ENCODE results near the gene CACYBP.

The CACYBP gene

GRCh38 chr1:174963529-174964125 is 36.1 kb upstream of the CACYBP start:
- Histone ChIP-seq H3K9me3 (ENCODE audit: control insufficient read depth, low read length) (no peaks in the 10 kb centered on the region), H3K4me1 (ENCODE audit: control insufficient read depth, insufficient read depth, low read length, poor library complexity, severe bottlenecking) (peaks cover 43% of the 10 kb centered on the region), H3K27me3 (replicated peaks; ENCODE audit: control insufficient read depth, insufficient read depth, low read length, poor library complexity, severe bottlenecking) (no peaks in the 10 kb centered on the region), H3K4me3 (ENCODE audit: insufficient read depth, low read depth, low read length, poor library complexity, severe bottlenecking) (no peak overlapping the region), H3K27ac (ENCODE audit: insufficient read depth, low read length, poor library complexity, severe bottlenecking) (peak overlapping the region; percentile 66), H3K36me3 (ENCODE audit: control insufficient read depth, insufficient read depth, low read length) (no peaks in the 10 kb centered on the region)
- no peak for DNase-seq

- Histone ChIP-seq H3K27ac (ENCODE audit: insufficient read depth, low read length, poor library complexity, severe bottlenecking) (peak overlapping the region; percentile 66), H3K9me3 (ENCODE audit: control insufficient read depth, low read length) (no peaks in the 10 kb centered on the region), H3K36me3 (ENCODE audit: control insufficient read depth, insufficient read depth, low read length) (no peaks in the 10 kb centered on the region), H3K27me3 (replicated peaks; ENCODE audit: control insufficient read depth, insufficient read depth, low read length, poor library complexity, severe bottlenecking) (no peaks in the 10 kb centered on the region), H3K4me3 (ENCODE audit: insufficient read depth, low read depth, low read length, poor library complexity, severe bottlenecking) (peak overlapping the region; percentile 20), H3K4me1 (ENCODE audit: control insufficient read depth, insufficient read depth, low read length, poor library complexity, severe bottlenecking) (peaks cover 49% of the 10 kb centered on the region)
- no peak for DNase-seq
These were observed 35.3 kb upstream of the CACYBP start for GRCh38 chr1:174964261-174964971.

- H3K4me3 ChIP-seq (ENCODE audit: insufficient read depth, low read depth, low read length, poor library complexity, severe bottlenecking), result peak overlapping the region; percentile 20
- no peaks in the 10 kb centered on the region for H3K36me3 ChIP-seq (ENCODE audit: control insufficient read depth, insufficient read depth, low read length)
- no peaks in the 10 kb centered on the region for H3K27me3 ChIP-seq (replicated peaks; ENCODE audit: control insufficient read depth, insufficient read depth, low read length, poor library complexity, severe bottlenecking)
- H3K27ac ChIP-seq (ENCODE audit: insufficient read depth, low read length, poor library complexity, severe bottlenecking), result peak overlapping the region; percentile 66
- peaks cover 54% of the 10 kb centered on the region for H3K4me1 ChIP-seq (ENCODE audit: control insufficient read depth, insufficient read depth, low read length, poor library complexity, severe bottlenecking)
- DNase-seq, result no peak
- no peaks in the 10 kb centered on the region for H3K9me3 ChIP-seq (ENCODE audit: control insufficient read depth, low read length)
These were observed 34.8 kb upstream of the CACYBP start for GRCh38 chr1:174964972-174965361.

- H3K4me3 ChIP-seq (ENCODE audit: insufficient read depth, low read depth, low read length, poor library complexity, severe bottlenecking), result peak overlapping the region; percentile 20
- H3K27me3 ChIP-seq (replicated peaks; ENCODE audit: control insufficient read depth, insufficient read depth, low read length, poor library complexity, severe bottlenecking), result no peaks in the 10 kb centered on the region
- no peaks in the 10 kb centered on the region for H3K36me3 ChIP-seq (ENCODE audit: control insufficient read depth, insufficient read depth, low read length)
- DNase-seq, result no peak
- H3K27ac ChIP-seq (ENCODE audit: insufficient read depth, low read length, poor library complexity, severe bottlenecking), result peak overlapping the region; percentile 66
- H3K9me3 ChIP-seq (ENCODE audit: control insufficient read depth, low read length), result no peaks in the 10 kb centered on the region
- peaks cover 60% of the 10 kb centered on the region for H3K4me1 ChIP-seq (ENCODE audit: control insufficient read depth, insufficient read depth, low read length, poor library complexity, severe bottlenecking)
These were observed 34.3 kb upstream of the CACYBP start for GRCh38 chr1:174965362-174966007.

- H3K36me3 ChIP-seq (ENCODE audit: control insufficient read depth, insufficient read depth, low read length), result no peaks in the 10 kb centered on the region
- H3K4me3 ChIP-seq (ENCODE audit: insufficient read depth, low read depth, low read length, poor library complexity, severe bottlenecking), result peak overlapping the region; percentile 20
- H3K9me3 ChIP-seq (ENCODE audit: control insufficient read depth, low read length), result no peaks in the 10 kb centered on the region
- H3K4me1 ChIP-seq (ENCODE audit: control insufficient read depth, insufficient read depth, low read length, poor library complexity, severe bottlenecking), result peaks cover 60% of the 10 kb centered on the region
- H3K27me3 ChIP-seq (replicated peaks; ENCODE audit: control insufficient read depth, insufficient read depth, low read length, poor library complexity, severe bottlenecking), result no peaks in the 10 kb centered on the region
- peak overlapping the region; percentile 66 for H3K27ac ChIP-seq (ENCODE audit: insufficient read depth, low read length, poor library complexity, severe bottlenecking)
- DNase-seq, result no peak
These were observed 33.7 kb upstream of the CACYBP start for GRCh38 chr1:174966008-174966572.

- Histone ChIP-seq H3K9me3 (ENCODE audit: control insufficient read depth, low read length) (no peaks in the 10 kb centered on the region), H3K4me1 (ENCODE audit: control insufficient read depth, insufficient read depth, low read length, poor library complexity, severe bottlenecking) (peaks cover 69% of the 10 kb centered on the region), H3K4me3 (ENCODE audit: insufficient read depth, low read depth, low read length, poor library complexity, severe bottlenecking) (no peak overlapping the region), H3K36me3 (ENCODE audit: control insufficient read depth, insufficient read depth, low read length) (no peaks in the 10 kb centered on the region), H3K27me3 (replicated peaks; ENCODE audit: control insufficient read depth, insufficient read depth, low read length, poor library complexity, severe bottlenecking) (no peaks in the 10 kb centered on the region), H3K27ac (ENCODE audit: insufficient read depth, low read length, poor library complexity, severe bottlenecking) (peak overlapping the region; percentile 66)
- no peak for DNase-seq
These were observed 31.7 kb upstream of the CACYBP start for GRCh38 chr1:174967845-174968705.

- H3K4me3 ChIP-seq (ENCODE audit: insufficient read depth, low read depth, low read length, poor library complexity, severe bottlenecking), result peak overlapping the region; percentile 17
- DNase-seq, result no peak
- peaks cover 62% of the 10 kb centered on the region for H3K4me1 ChIP-seq (ENCODE audit: control insufficient read depth, insufficient read depth, low read length, poor library complexity, severe bottlenecking)
- H3K27ac ChIP-seq (ENCODE audit: insufficient read depth, low read length, poor library complexity, severe bottlenecking), result peak overlapping the region; percentile 66
- no peaks in the 10 kb centered on the region for H3K9me3 ChIP-seq (ENCODE audit: control insufficient read depth, low read length)
- H3K36me3 ChIP-seq (ENCODE audit: control insufficient read depth, insufficient read depth, low read length), result no peaks in the 10 kb centered on the region
- H3K27me3 ChIP-seq (replicated peaks; ENCODE audit: control insufficient read depth, insufficient read depth, low read length, poor library complexity, severe bottlenecking), result no peaks in the 10 kb centered on the region
These were observed 30.9 kb upstream of the CACYBP start for GRCh38 chr1:174968750-174969244.

- H3K27me3 ChIP-seq (replicated peaks; ENCODE audit: control insufficient read depth, insufficient read depth, low read length, poor library complexity, severe bottlenecking), result no peaks in the 10 kb centered on the region
- H3K27ac ChIP-seq (ENCODE audit: insufficient read depth, low read length, poor library complexity, severe bottlenecking), result peak overlapping the region; percentile 66
- no peak overlapping the region for H3K4me3 ChIP-seq (ENCODE audit: insufficient read depth, low read depth, low read length, poor library complexity, severe bottlenecking)
- no peak for DNase-seq
- H3K36me3 ChIP-seq (ENCODE audit: control insufficient read depth, insufficient read depth, low read length), result peaks cover 5% of the 10 kb centered on the region
- no peaks in the 10 kb centered on the region for H3K9me3 ChIP-seq (ENCODE audit: control insufficient read depth, low read length)
- H3K4me1 ChIP-seq (ENCODE audit: control insufficient read depth, insufficient read depth, low read length, poor library complexity, severe bottlenecking), result peaks cover 54% of the 10 kb centered on the region
These were observed 29.8 kb upstream of the CACYBP start for GRCh38 chr1:174969977-174970376.

- peaks cover 15% of the 10 kb centered on the region for H3K36me3 ChIP-seq (ENCODE audit: control insufficient read depth, insufficient read depth, low read length)
- no peak for DNase-seq
- no peak overlapping the region for H3K27ac ChIP-seq (ENCODE audit: insufficient read depth, low read length, poor library complexity, severe bottlenecking)
- H3K9me3 ChIP-seq (ENCODE audit: control insufficient read depth, low read length), result no peaks in the 10 kb centered on the region
- H3K4me3 ChIP-seq (ENCODE audit: insufficient read depth, low read depth, low read length, poor library complexity, severe bottlenecking), result no peak overlapping the region
- peaks cover 42% of the 10 kb centered on the region for H3K4me1 ChIP-seq (ENCODE audit: control insufficient read depth, insufficient read depth, low read length, poor library complexity, severe bottlenecking)
- H3K27me3 ChIP-seq (replicated peaks; ENCODE audit: control insufficient read depth, insufficient read depth, low read length, poor library complexity, severe bottlenecking), result no peaks in the 10 kb centered on the region
These were observed 28.3 kb upstream of the CACYBP start for GRCh38 chr1:174971466-174971865.

Data from effector memory CD4-positive, alpha-beta T cell (primary cell).